Fibroblast of lung (primary cell): ENCODE data around the gene POR.

ENCODE experiments used
- CTCF ChIP-seq, 2 donors: IDR thresholded peaks in 1 of 2; conservative IDR thresholded peaks in 1 of 2; 1 replicate in 1 of 2; 2 replicates in 1 of 2; pipeline ENCODE4 v1.5.1; 2011 to 2012; ENCODE audit warnings: low read length in 2 of 2, control low read depth in 1 of 2, inconsistent platforms in 1 of 2, low read depth in 1 of 2, mild to moderate bottlenecking in 1 of 2
- EZH2 ChIP-seq: IDR thresholded peaks from 2 replicates; pipeline ENCODE4 v1.5.1; 2012; ENCODE audit warnings: low read length, control low read depth, mild to moderate bottlenecking; ENCODE audit errors: missing control alignments

- TF ChIP-seq CTCF (conservative IDR thresholded peaks at IDR 0.05 in 1 of 2, IDR thresholded peaks at IDR 0.05 in 1 of 2; ENCODE audit: low read depth in 1 of 2, low read length in 2 of 2), result no peak
- no peak for TF ChIP-seq EZH2
These were observed 64.9 kb downstream of the POR start for GRCh38 chr7:75979759-75980429.
